Measurements from ENCODE around the gene ACY1.

- TF ChIP-seq, protein P1, sequence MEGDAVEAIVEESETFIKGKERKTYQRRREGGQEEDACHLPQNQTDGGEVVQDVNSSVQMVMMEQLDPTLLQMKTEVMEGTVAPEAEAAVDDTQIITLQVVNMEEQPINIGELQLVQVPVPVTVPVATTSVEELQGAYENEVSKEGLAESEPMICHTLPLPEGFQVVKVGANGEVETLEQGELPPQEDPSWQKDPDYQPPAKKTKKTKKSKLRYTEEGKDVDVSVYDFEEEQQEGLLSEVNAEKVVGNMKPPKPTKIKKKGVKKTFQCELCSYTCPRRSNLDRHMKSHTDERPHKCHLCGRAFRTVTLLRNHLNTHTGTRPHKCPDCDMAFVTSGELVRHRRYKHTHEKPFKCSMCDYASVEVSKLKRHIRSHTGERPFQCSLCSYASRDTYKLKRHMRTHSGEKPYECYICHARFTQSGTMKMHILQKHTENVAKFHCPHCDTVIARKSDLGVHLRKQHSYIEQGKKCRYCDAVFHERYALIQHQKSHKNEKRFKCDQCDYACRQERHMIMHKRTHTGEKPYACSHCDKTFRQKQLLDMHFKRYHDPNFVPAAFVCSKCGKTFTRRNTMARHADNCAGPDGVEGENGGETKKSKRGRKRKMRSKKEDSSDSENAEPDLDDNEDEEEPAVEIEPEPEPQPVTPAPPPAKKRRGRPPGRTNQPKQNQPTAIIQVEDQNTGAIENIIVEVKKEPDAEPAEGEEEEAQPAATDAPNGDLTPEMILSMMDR (IDR thresholded peaks at IDR 0.05; ENCODE audit: low read depth, low read length, poor library complexity, severe bottlenecking): no peak
- no peak for TF ChIP-seq EZH2phosphoT487 (IDR thresholded peaks at IDR 0.05; ENCODE audit: borderline replicate concordance, low read length)
Measured at GRCh38 chr3:52031896-52032295, 48.6 kb downstream of the ACY1 start.
